ENCODE results near the gene NPAS3.

- TF ChIP-seq CTCF (IDR thresholded peaks at IDR 0.05) (no peak), POLR2AphosphoS5 (IDR thresholded peaks at IDR 0.05) (no peak), EP300 (IDR thresholded peaks at IDR 0.05) (no peak), POLR2A (IDR thresholded peaks at IDR 0.05) (no peak)
These were observed 794.6 kb downstream of the NPAS3 start for GRCh38 chr14:33733310-33733709.
